Measurements from ENCODE around the gene FAM47C. TPM values are rescaled to one million over a fixed set of nuclear protein-coding genes. Genes with fewer than 3 reads are reported as not detected.
"Not testable (repeated sequence)": the region's sequence is repeated elsewhere in the genome, so short reads cannot be mapped to it uniquely, and the experiment has no call there.

Gene FAM47C
- total and polyA plus RNA-seq, 10 of the 15 experiments (the other 5 are each of a cell fraction or from before 2014, with no cell fraction given): not detected

DNA sequence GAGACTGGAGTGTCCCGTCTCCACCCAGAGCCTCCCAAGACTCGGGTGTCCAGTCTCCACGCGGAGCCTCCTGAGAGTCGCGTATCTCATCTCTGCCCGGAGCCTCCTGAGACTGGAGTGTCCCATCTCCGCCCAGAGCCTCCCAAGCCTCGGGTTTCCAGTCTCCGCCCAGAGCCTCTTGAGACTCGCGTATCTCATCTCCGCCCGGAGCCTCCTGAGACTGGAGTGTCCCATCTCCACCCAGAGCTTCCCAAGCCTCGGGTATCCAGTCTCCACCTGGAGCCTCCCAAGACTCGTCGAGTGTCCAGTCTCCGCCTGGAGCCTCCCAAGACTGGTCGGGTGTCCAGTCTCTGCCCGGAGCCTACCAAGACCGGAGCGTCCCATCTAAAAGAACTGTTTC is 2.3 kb downstream of the FAM47C start (continued):
- TF ChIP-seq, protein P1, sequence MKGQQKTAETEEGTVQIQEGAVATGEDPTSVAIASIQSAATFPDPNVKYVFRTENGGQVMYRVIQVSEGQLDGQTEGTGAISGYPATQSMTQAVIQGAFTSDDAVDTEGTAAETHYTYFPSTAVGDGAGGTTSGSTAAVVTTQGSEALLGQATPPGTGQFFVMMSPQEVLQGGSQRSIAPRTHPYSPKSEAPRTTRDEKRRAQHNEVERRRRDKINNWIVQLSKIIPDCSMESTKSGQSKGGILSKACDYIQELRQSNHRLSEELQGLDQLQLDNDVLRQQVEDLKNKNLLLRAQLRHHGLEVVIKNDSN (IDR thresholded peaks at IDR 0.05; ENCODE audit: borderline replicate concordance, extremely low read length, insufficient read depth, low read depth, low read length): no peak
- TF ChIP-seq NR2C2 (IDR thresholded peaks at IDR 0.05; ENCODE audit: borderline replicate concordance, control insufficient read depth, insufficient read length, low read depth) (no peak), RCOR1 (conservative IDR thresholded peaks at IDR 0.05; ENCODE audit: low read depth, low read length) (no peak), SP1 (IDR thresholded peaks at IDR 0.05; ENCODE audit: low read depth, low read length) (no peak)
- TF ChIP-seq, protein P2, sequence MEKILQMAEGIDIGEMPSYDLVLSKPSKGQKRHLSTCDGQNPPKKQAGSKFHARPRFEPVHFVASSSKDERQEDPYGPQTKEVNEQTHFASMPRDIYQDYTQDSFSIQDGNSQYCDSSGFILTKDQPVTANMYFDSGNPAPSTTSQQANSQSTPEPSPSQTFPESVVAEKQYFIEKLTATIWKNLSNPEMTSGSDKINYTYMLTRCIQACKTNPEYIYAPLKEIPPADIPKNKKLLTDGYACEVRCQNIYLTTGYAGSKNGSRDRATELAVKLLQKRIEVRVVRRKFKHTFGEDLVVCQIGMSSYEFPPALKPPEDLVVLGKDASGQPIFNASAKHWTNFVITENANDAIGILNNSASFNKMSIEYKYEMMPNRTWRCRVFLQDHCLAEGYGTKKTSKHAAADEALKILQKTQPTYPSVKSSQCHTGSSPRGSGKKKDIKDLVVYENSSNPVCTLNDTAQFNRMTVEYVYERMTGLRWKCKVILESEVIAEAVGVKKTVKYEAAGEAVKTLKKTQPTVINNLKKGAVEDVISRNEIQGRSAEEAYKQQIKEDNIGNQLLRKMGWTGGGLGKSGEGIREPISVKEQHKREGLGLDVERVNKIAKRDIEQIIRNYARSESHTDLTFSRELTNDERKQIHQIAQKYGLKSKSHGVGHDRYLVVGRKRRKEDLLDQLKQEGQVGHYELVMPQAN (conservative IDR thresholded peaks at IDR 0.05): no peak

DNA sequence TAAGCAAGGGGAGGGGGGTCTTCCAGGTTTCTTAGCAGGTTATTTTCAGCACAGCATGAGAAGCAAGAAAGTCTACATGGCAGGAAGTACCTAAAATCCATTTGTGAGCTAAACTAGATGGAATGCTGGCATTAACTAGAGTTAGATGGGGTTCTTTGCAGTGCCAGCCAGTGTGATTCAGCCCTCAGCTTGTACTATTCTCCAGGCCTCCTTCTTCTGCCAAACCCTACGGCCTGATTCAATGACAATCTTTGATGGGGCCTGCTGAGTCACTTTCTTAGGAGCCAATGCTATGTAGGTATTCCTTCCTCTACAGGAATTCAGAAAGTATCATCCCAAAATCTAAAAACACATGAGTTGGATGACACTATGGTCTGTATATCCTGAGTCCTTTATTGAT is 26.1 kb downstream of the FAM47C start:
- RAD21 ChIA-PET (ENCODE audit: unreplicated experiment); H4K20me1 ChIP-seq (ENCODE audit: control insufficient read depth, insufficient read depth); H3K9ac ChIP-seq (ENCODE audit: control insufficient read depth, insufficient read depth, low read length); BruUV-seq (replicated peaks); H3K4me3 ChIP-seq; intact Hi-C loops (cut with micrococcal nuclease; ENCODE audit: unreplicated experiment); H3K4me2 ChIP-seq (ENCODE audit: control insufficient read depth, insufficient read depth); H3K4me1 ChIP-seq (ENCODE audit: control insufficient read depth, insufficient read depth, low read length); H3K79me2 ChIP-seq (ENCODE audit: control insufficient read depth, insufficient read depth, low read length); H3K27me3 ChIP-seq (replicated peaks in 1 of 2; ENCODE audit: control insufficient read depth in 2 of 2, insufficient read depth in 2 of 2, low read length in 1 of 2); DNase-seq (ENCODE audit: low read depth, low spot score); H2AFZ ChIP-seq (ENCODE audit: control insufficient read depth, low read depth, low read length); H3K36me3 ChIP-seq (ENCODE audit: control insufficient read depth in 2 of 2, insufficient read depth in 2 of 2, low read length in 1 of 2); ATAC-seq; CTCF ChIA-PET; SMC1A ChIA-PET (ENCODE audit: uncharacterized antibody, unreplicated experiment); in situ Hi-C loops (cut with MboI); H3K9me3 ChIP-seq (replicated peaks; ENCODE audit: control insufficient read depth, insufficient read depth, low read length); POLR2A ChIA-PET; H3K27ac ChIP-seq (ENCODE audit: control insufficient read depth, insufficient read depth); FAIRE-seq: not testable (repeated sequence)
- 0% methylated on average over 1 of the region's 1 CpG for WGBS (ENCODE audit: insufficient coverage, insufficient replicate concordance, low lambda C conversion rate, missing lambda C conversion rate)

DNA sequence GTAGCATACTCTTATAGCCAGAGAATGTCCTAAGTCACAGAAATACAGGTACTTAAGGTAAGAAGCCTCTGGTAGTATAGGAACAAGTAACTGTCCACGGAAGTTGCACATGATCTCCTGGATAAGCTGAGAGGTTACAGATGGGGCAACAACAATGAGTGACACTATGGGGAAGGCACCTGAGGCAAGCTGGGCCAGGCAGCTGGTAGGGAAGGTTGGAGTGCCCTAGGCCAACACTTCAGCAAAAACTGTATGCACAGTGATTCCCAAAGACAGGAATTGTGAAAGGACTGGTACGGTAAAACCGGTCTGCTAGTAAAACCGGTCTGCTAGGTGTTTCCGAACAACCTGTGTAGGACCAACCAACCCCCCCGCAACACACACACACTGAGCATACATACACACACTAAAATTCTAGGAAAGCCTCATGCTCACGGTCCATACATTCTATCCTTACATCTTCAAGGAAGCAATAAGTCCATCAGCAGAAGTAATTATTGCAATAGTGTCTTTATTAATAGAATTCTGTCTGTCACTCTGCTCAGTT is 28.6 kb downstream of the FAM47C start:
- CTCF ChIA-PET; H3K79me2 ChIP-seq (ENCODE audit: control insufficient read depth, insufficient read depth, low read length): not testable (repeated sequence)

DNA sequence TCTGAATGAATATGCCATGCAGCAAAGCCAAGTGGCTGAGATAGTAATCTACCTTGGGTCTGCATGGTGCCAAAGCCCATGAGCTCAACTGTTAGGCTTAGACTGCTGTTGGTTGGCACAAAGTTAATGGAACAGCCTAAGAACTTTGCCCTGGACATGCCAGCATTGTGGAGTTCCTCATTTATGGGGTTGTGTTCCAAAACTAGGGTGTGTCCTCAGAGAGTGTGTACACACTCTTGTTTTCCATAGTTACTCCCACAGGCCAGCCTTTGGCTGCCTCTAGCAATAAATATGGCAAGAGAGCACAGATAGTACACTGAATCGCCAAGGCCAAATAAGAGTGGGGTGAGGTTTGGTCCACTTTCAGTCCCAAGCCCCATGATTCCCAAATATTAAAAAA is 30.6 kb downstream of the FAM47C start:
- H3K36me3 ChIP-seq (ENCODE audit: control insufficient read depth in 2 of 2, insufficient read depth in 2 of 2, low read length in 1 of 2); in situ Hi-C loops (cut with MboI); ATAC-seq; H3K4me1 ChIP-seq (ENCODE audit: control insufficient read depth, insufficient read depth, low read length); H4K20me1 ChIP-seq (ENCODE audit: control insufficient read depth, insufficient read depth); FAIRE-seq; H3K9ac ChIP-seq (ENCODE audit: control insufficient read depth, insufficient read depth, low read length); H3K4me3 ChIP-seq; H3K9me3 ChIP-seq (replicated peaks; ENCODE audit: control insufficient read depth, insufficient read depth, low read length); H3K27ac ChIP-seq (ENCODE audit: control insufficient read depth, insufficient read depth); POLR2A ChIA-PET; DNase-seq (ENCODE audit: low read depth, low spot score); H2AFZ ChIP-seq (ENCODE audit: control insufficient read depth, low read depth, low read length); RAD21 ChIA-PET (ENCODE audit: unreplicated experiment); SMC1A ChIA-PET (ENCODE audit: uncharacterized antibody, unreplicated experiment); H3K27me3 ChIP-seq (replicated peaks in 1 of 2; ENCODE audit: control insufficient read depth in 2 of 2, insufficient read depth in 2 of 2, low read length in 1 of 2); H3K79me2 ChIP-seq (ENCODE audit: control insufficient read depth, insufficient read depth, low read length); H3K4me2 ChIP-seq (ENCODE audit: control insufficient read depth, insufficient read depth); BruUV-seq (replicated peaks); intact Hi-C loops (cut with micrococcal nuclease; ENCODE audit: unreplicated experiment); CTCF ChIA-PET: not testable (repeated sequence)
- no CpG with 5 or more reads among the region's 1 CpG for WGBS (ENCODE audit: insufficient coverage, insufficient replicate concordance, low lambda C conversion rate, missing lambda C conversion rate)

More for the DNA sequence above, 28.6 kb downstream of the FAM47C start:
- SMC1A ChIA-PET (ENCODE audit: uncharacterized antibody, unreplicated experiment); H3K27ac ChIP-seq (ENCODE audit: control insufficient read depth, insufficient read depth); intact Hi-C loops (cut with micrococcal nuclease; ENCODE audit: unreplicated experiment); H3K36me3 ChIP-seq (ENCODE audit: control insufficient read depth in 2 of 2, insufficient read depth in 2 of 2, low read length in 1 of 2); H3K4me1 ChIP-seq (ENCODE audit: control insufficient read depth, insufficient read depth, low read length); H4K20me1 ChIP-seq (ENCODE audit: control insufficient read depth, insufficient read depth); H3K4me2 ChIP-seq (ENCODE audit: control insufficient read depth, insufficient read depth); H3K9me3 ChIP-seq (replicated peaks; ENCODE audit: control insufficient read depth, insufficient read depth, low read length); ATAC-seq; H3K9ac ChIP-seq (ENCODE audit: control insufficient read depth, insufficient read depth, low read length); H3K27me3 ChIP-seq (replicated peaks in 1 of 2; ENCODE audit: control insufficient read depth in 2 of 2, insufficient read depth in 2 of 2, low read length in 1 of 2); in situ Hi-C loops (cut with MboI); H2AFZ ChIP-seq (ENCODE audit: control insufficient read depth, low read depth, low read length); POLR2A ChIA-PET; RAD21 ChIA-PET (ENCODE audit: unreplicated experiment); DNase-seq (ENCODE audit: low read depth, low spot score); H3K4me3 ChIP-seq; BruUV-seq (replicated peaks); FAIRE-seq: not testable (repeated sequence)
- 47% methylated on average over 7 of the region's 7 CpGs for WGBS (ENCODE audit: insufficient coverage, insufficient replicate concordance, low lambda C conversion rate, missing lambda C conversion rate)

Data from GM12878 (cell line).